Endothelial cell of hepatic sinusoid (primary cell): ENCODE measurements around the gene OR5J2.
"Not testable (repeated sequence)": the region's sequence is repeated elsewhere in the genome, so short reads cannot be mapped to it uniquely, and the experiment has no call there.

Experiments
- in situ Hi-C: cut with HindIII; loops from 2 replicates; pipeline ENCODE4 v1.10.0; 2017; ENCODE audit warnings: low sequenced_read_pairs

Gene OR5J2

GRCh38 chr11:56176318-56176717 lies at the start of gene OR5J2:
TSS of gene OR5J2 (plus strand) at chr11:56176618. CDS start at chr11:56176618, 0 bp downstream.
- in situ Hi-C loops = no loop called here

DNA sequence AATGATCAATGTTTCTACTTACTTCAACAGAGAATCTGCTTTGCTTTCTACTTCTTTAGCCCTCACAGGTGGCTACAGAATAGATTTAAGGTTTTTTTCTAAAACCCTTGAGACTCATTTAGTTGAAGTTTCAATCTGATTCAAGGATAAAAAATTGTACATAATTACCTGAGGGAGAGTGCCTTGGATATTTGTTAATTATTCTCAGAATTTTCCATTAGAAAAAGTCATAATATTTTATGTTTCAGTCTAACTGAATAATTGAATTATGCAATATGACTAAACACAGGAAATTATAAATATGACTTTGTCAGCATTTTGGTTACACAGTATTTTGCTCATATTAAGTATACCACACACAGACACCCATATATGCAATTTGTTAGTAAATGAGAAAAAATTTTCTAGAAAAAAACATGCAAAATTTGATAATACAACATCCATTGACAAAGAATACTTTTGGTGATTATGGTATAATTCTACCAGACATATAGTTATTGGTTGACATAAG lies 36.2 kb upstream of the OR5J2 start, which contains the start of gene OR8J3:
OR8J3 (minus strand) TSS at position 51 of the 511 bp plus-strand sequence. CDS start 2,483 bp downstream, outside the sequence.
- in situ Hi-C loops = no loop called here

- in situ Hi-C loops = not testable (repeated sequence)
Measured at GRCh38 chr11:56143681-56144080, 32.7 kb upstream of the OR5J2 start.

DNA sequence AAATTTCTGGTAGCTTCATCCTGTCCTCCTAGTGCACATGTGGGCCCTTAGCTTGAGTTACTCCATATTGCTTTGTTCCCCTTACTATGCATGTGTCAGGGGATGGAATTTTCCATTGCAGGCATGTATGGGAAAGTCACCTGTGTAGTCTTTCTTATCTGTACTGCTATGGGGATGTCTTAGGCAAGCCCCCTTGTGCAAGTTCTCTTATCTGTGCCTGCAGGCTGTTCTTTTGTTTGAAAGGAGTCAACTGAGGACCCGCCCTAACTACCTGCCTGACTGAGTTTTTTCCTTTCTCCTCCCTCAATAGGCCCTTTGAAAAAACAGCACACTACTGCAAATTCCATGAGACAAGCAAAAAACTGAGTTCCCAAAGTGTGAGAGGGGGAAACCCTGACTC lies 25.0 kb upstream of the OR5J2 start:
- in situ Hi-C loops = no loop called here

- in situ Hi-C loops = no loop called here
Measured at GRCh38 chr11:56152333-56152732, 24.1 kb upstream of the OR5J2 start.

GRCh38 chr11:56160217-56160616 lies 16.2 kb upstream of the OR5J2 start, which contains the start of gene OR8K5:
TSS of gene OR8K5 (minus strand) at chr11:56160317. CDS start at chr11:56160317, 0 bp downstream.
- in situ Hi-C loops = no loop called here

DNA sequence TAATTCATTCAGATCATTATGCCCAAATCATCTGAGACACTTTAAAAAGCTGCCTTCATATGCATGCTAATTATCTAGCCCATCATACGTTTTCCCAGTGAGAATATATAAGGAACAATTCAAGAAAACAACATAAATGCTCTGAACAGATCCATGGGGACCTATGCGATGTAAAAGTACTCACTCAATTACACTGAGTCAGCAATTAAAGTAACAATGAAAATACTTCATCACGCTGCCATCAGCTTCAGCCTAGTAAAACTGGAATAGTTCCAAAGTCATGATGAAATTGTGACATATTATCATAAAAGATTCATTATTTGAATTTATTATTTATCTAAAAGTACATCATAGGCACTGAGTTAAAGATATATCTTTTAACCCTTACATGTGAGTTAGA lies 12.6 kb upstream of the OR5J2 start:
- in situ Hi-C loops = no loop called here

DNA sequence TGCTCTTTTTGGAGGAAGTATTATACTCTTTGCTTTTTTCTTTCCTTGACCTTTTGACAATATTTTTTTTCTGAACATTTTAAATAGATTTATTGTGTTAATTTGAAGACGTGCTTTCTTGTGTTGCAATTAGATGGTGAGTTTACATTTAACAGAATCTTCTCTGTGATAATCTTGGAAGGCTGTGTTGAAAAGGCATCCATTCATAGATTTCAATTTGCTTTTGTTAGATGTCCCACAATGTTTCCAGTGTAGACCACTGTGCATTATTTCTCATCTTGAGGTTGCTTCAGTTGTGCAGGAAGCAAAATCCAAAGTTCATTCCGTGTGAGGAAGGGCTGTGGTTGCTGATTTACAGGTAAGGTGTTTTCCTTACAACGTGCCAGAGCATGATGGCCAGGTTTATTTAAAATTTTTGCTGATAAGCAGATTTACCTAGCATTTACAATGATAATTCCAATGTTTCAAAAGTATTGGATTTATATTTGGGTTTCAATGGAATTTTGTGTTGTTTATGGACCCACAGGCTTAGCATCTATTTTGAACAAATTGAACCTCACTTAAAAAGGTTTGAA lies 4.1 kb upstream of the OR5J2 start:
- in situ Hi-C loops = no loop called here

DNA sequence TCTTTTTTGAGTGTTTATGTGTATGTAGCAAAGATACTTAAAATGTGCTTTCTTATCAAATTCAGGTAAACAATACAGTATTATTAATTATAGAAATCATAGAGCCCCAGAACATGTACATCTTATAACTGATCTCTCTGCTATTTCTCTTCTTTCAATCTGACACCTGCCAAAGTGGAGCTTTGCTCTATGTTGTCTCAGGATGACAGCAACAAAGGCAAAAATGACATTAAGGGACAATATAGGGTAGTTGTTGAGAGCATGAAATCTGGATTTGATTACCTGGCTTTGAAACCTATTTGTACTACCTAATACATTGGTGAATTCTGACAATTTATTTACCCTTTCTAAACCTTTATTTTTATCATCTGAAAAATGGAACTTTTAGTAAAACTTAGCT lies 7.0 kb downstream of the OR5J2 start:
- in situ Hi-C loops = no loop called here

GRCh38 chr11:56188602-56189001 lies 12.2 kb downstream of the OR5J2 start:
- in situ Hi-C loops = no loop called here

DNA sequence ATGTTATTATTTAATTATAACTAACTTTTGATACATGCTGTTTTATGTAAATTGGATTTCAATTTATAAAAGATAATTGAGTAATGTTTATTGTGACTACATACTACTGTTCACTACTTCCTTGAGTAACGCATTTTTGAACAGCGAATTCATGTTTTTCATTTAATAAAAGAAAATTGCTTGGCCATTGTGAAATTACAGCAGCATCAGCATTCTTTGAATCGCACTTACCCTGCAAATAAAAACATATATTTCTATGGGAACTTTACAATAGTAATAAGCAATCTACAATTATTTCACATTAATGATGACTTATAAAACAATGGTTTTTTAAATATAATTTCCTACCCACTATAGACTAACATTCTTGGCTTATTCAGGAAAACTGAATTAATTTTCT lies 20.3 kb downstream of the OR5J2 start:
- in situ Hi-C loops = no loop called here

- in situ Hi-C loops = no loop called here
Measured at GRCh38 chr11:56197367-56197766, 20.9 kb downstream of the OR5J2 start.

GRCh38 chr11:56207790-56208189 lies 31.4 kb downstream of the OR5J2 start:
- in situ Hi-C loops = no loop called here

- in situ Hi-C loops = no loop called here
Measured at GRCh38 chr11:56214537-56214936, 38.1 kb downstream of the OR5J2 start.

GRCh38 chr11:56219735-56220134 lies 43.3 kb downstream of the OR5J2 start:
- in situ Hi-C loops = not testable (repeated sequence)
